Forelimb muscle (tissue), 1 donor: Measurements from ENCODE around the gene SCUBE2. TPM values are rescaled to one million over a fixed set of nuclear protein-coding genes. Genes with fewer than 3 reads are reported as not detected.

Source experiments
- polyA plus RNA-seq: library from polyadenylated mRNA; unstranded; fragments of 120-200 nt; gene quantifications from one replicate; pipeline ENCODE4 v1.2.1, GENCODE V29; 2013; ENCODE audit not compliant: insufficient read length

Gene SCUBE2
- polyA plus RNA-seq, 1 donor = 31.3 TPM

Other genes with a start within 250 kb of the SCUBE2 start
- gene AKIP1, start 180.4 kb downstream of the SCUBE2 start, polyA plus RNA-seq = 23.5 TPM
- not detected for gene C11orf16, start 158.7 kb downstream of the SCUBE2 start, polyA plus RNA-seq
- not detected for gene ASCL3, start 148.6 kb downstream of the SCUBE2 start, polyA plus RNA-seq
- 35.0 TPM for gene TMEM9B, start 127.2 kb downstream of the SCUBE2 start, polyA plus RNA-seq
- 0.87 TPM for gene NRIP3, start 87.6 kb downstream of the SCUBE2 start, polyA plus RNA-seq
- 59.3 TPM for gene DENND5A, start 173.8 kb upstream of the SCUBE2 start, polyA plus RNA-seq
- 15.8 TPM for gene TMEM41B, start 223.0 kb upstream of the SCUBE2 start, polyA plus RNA-seq